CD4-positive, alpha-beta T cell treated with Interleukin-6 at 100 ng/mL for 8 hours (primary cell): ENCODE measurements around the gene HMGB1.

Source experiments
- DNase-seq: peaks from one replicate; pipeline ENCODE4 v3.0.0-alpha.2; 2020; ENCODE audit warnings: mixed read lengths, low spot score

Gene HMGB1

GRCh38 chr13:30429721-30430694 lies 35.7 kb downstream of the HMGB1 start:
- peak; percentile 46 for DNase-seq

GRCh38 chr13:30429235-30429634 lies 36.5 kb downstream of the HMGB1 start:
- no peak for DNase-seq

- DNase-seq = no peak
Observed at GRCh38 chr13:30423891-30424290, 41.8 kb downstream of the HMGB1 start.

GRCh38 chr13:30422054-30422839 lies 43.5 kb downstream of the HMGB1 start, which contains the start of gene UBE2L5:
Gene UBE2L5, plus strand, starts transcription at chr13:30422493. Its CDS starts 5,498 bp downstream, at chr13:30427991.
- peak; percentile 74 for DNase-seq

GRCh38 chr13:30421093-30422053 lies 44.4 kb downstream of the HMGB1 start:
- peak; percentile 41 for DNase-seq

GRCh38 chr13:30418717-30419459 lies 46.8 kb downstream of the HMGB1 start:
- no peak for DNase-seq

- DNase-seq = no peak
Observed at GRCh38 chr13:30418075-30418716, 47.5 kb downstream of the HMGB1 start.

- no peak for DNase-seq
Observed at GRCh38 chr13:30416471-30416870, 49.3 kb downstream of the HMGB1 start.

GRCh38 chr13:30415430-30416030 lies 50.2 kb downstream of the HMGB1 start:
- no peak for DNase-seq

- DNase-seq = no peak
Observed at GRCh38 chr13:30413842-30414241, 51.9 kb downstream of the HMGB1 start.

GRCh38 chr13:30412346-30412745 lies 53.4 kb downstream of the HMGB1 start:
- DNase-seq = no peak

- DNase-seq = no peak
Observed at GRCh38 chr13:30410705-30411125, 55.0 kb downstream of the HMGB1 start.

GRCh38 chr13:30409886-30410704 lies 55.6 kb downstream of the HMGB1 start:
- no peak for DNase-seq

- DNase-seq = peak; percentile 93
Observed at GRCh38 chr13:30408319-30409101, 57.2 kb downstream of the HMGB1 start.

GRCh38 chr13:30406779-30407416 lies 58.8 kb downstream of the HMGB1 start:
- DNase-seq = no peak
